Memory B cell (primary cell): ENCODE results near the gene RIPK3.

Experiments
- ATAC-seq: fragments of 150-1000 bp; cut with Tn5 transposase; 2 replicates; pipeline ENCODE4 v1.10.0; 2021; ENCODE audit warnings: low read depth, mild to moderate bottlenecking, moderate library complexity
- DNase-seq, 2 donors: peaks; one replicate each; pipeline ENCODE4 v3.0.0; 2022; ENCODE audit warnings: low spot score in 2 of 2
- H3K27ac Mint-ChIP-seq: one replicate; pipeline ENCODE4 v1.8.0; 2022; ENCODE audit warnings: mild to moderate bottlenecking, moderate library complexity, mixed read lengths
- H3K27me3 Mint-ChIP-seq: one replicate; pipeline ENCODE4 v1.8.0; 2022; ENCODE audit warnings: mixed read lengths
- H3K36me3 Mint-ChIP-seq: one replicate; pipeline ENCODE4 v1.8.0; 2022; ENCODE audit warnings: mild to moderate bottlenecking, mixed read lengths
- H3K4me1 Mint-ChIP-seq: one replicate; pipeline ENCODE4 v1.8.0; 2022; ENCODE audit warnings: mixed read lengths
- H3K4me3 Mint-ChIP-seq: one replicate; pipeline ENCODE4 v1.8.0; 2022; ENCODE audit warnings: mild to moderate bottlenecking, moderate library complexity, mixed read lengths
- H3K9me3 Mint-ChIP-seq: one replicate; pipeline ENCODE4 v1.8.0; 2022; ENCODE audit warnings: mixed read lengths

The RIPK3 gene

GRCh38 chr14:24300326-24300980 lies 39.3 kb downstream of the RIPK3 start:
- H3K4me1 Mint-ChIP-seq: peaks cover 36% of the 10 kb centered on the region
- H3K36me3 Mint-ChIP-seq: peaks cover 34% of the 10 kb centered on the region
- ATAC-seq (no peak), DNase-seq (no peak)
- peak overlapping the region; percentile 94 for H3K27ac Mint-ChIP-seq
- H3K27me3 Mint-ChIP-seq: no peaks in the 10 kb centered on the region
- peak overlapping the region; percentile 91 for H3K4me3 Mint-ChIP-seq
- no peaks in the 10 kb centered on the region for H3K9me3 Mint-ChIP-seq

GRCh38 chr14:24299255-24300191 lies 40.3 kb downstream of the RIPK3 start, which contains the start of the genes DHRS1 and NOP9:
TSS of gene DHRS1 (minus strand) at chr14:24299780. CDS start at chr14:24299106, 674 bp downstream.
TSS of gene NOP9 (plus strand) at chr14:24299850. CDS start at chr14:24299955, 105 bp downstream.
- Mint-ChIP-seq H3K4me3 (peak within 1 kb of the TSS; percentile 91), H3K27ac (peak within 1 kb of the TSS; percentile 94), H3K27me3 (no peaks in the 10 kb centered on the region), H3K36me3 (peaks cover 29% of the 10 kb centered on the region), H3K9me3 (no peaks in the 10 kb centered on the region), H3K4me1 (peaks cover 36% of the 10 kb centered on the region)
- peak; percentile 88 to 97 for DNase-seq
- ATAC-seq: peak; percentile 84

- Mint-ChIP-seq H3K4me1 (peaks cover 36% of the 10 kb centered on the region), H3K27ac (peak overlapping the region; percentile 94), H3K27me3 (no peaks in the 10 kb centered on the region), H3K36me3 (peaks cover 26% of the 10 kb centered on the region), H3K4me3 (peak overlapping the region; percentile 91), H3K9me3 (no peaks in the 10 kb centered on the region)
- no peak for ATAC-seq
- DNase-seq: no peak
These were observed 40.9 kb downstream of the RIPK3 start for GRCh38 chr14:24298892-24299254.

- Mint-ChIP-seq H3K27me3 (no peaks in the 10 kb centered on the region), H3K4me1 (peaks cover 36% of the 10 kb centered on the region), H3K9me3 (no peaks in the 10 kb centered on the region), H3K27ac (peak overlapping the region; percentile 83), H3K36me3 (peaks cover 22% of the 10 kb centered on the region), H3K4me3 (no peak overlapping the region)
- ATAC-seq: no peak
- no peak for DNase-seq
These were observed 42.4 kb downstream of the RIPK3 start for GRCh38 chr14:24297190-24297964.

DNA sequence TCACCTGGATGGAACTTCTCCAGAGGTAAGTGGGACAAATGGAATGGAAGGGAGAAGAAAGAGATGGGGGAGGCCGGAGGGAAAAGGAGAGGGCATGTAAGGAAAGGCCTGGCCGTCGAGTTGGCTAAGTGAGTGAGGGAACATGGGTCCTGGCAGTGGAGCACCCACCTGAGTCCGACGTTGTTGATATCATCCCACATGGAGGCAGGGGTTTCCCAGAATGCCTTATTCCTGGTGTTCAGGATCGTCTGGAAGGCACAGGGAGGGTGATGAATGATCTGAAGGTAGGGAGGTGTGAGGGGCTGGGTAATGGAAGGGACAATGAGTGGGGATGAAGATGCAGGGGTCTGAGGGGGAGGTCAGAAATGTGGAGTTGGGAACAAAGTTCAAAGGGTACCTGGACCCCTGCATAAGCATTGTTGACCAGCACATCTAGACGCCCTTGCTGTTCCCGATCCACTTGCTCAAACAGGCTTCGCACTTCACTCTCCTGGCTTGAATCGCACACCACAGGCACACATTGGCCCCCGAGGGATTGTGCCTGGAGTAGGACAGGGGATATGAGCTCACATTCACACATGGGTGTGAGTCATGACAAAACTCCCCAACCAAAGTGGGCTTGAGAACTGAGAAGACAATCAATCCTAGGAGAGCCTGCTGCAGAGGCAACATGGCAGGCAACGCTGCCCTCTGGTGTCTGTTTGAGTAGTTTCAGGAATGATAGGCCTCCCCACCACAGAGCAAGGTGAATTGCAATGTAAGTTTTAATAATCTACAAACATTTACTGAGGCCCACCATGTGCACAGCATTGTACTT lies 43.2 kb downstream of the RIPK3 start:
- ATAC-seq: peak; percentile 67
- Mint-ChIP-seq H3K4me1 (peaks cover 36% of the 10 kb centered on the region), H3K4me3 (no peak overlapping the region), H3K27me3 (no peaks in the 10 kb centered on the region), H3K27ac (peak overlapping the region; percentile 83), H3K36me3 (peaks cover 22% of the 10 kb centered on the region), H3K9me3 (no peaks in the 10 kb centered on the region)
- peak; percentile 65 to 71 for DNase-seq

GRCh38 chr14:24293525-24293924 lies 46.3 kb downstream of the RIPK3 start:
- H3K36me3 Mint-ChIP-seq: peaks cover 32% of the 10 kb centered on the region
- ATAC-seq (no peak), DNase-seq (no peak)
- H3K9me3 Mint-ChIP-seq: no peaks in the 10 kb centered on the region
- peaks cover 26% of the 10 kb centered on the region for H3K4me1 Mint-ChIP-seq
- H3K27ac Mint-ChIP-seq: no peak overlapping the region
- H3K27me3 Mint-ChIP-seq: no peaks in the 10 kb centered on the region
- no peak overlapping the region for H3K4me3 Mint-ChIP-seq

- peaks cover 19% of the 10 kb centered on the region for H3K4me1 Mint-ChIP-seq
- no peaks in the 10 kb centered on the region for H3K9me3 Mint-ChIP-seq
- DNase-seq (no peak), ATAC-seq (no peak)
- peaks cover 32% of the 10 kb centered on the region for H3K36me3 Mint-ChIP-seq
- H3K4me3 Mint-ChIP-seq: no peak overlapping the region
- no peaks in the 10 kb centered on the region for H3K27me3 Mint-ChIP-seq
- no peak overlapping the region for H3K27ac Mint-ChIP-seq
These were observed 47.5 kb downstream of the RIPK3 start for GRCh38 chr14:24292118-24292807.

DNA sequence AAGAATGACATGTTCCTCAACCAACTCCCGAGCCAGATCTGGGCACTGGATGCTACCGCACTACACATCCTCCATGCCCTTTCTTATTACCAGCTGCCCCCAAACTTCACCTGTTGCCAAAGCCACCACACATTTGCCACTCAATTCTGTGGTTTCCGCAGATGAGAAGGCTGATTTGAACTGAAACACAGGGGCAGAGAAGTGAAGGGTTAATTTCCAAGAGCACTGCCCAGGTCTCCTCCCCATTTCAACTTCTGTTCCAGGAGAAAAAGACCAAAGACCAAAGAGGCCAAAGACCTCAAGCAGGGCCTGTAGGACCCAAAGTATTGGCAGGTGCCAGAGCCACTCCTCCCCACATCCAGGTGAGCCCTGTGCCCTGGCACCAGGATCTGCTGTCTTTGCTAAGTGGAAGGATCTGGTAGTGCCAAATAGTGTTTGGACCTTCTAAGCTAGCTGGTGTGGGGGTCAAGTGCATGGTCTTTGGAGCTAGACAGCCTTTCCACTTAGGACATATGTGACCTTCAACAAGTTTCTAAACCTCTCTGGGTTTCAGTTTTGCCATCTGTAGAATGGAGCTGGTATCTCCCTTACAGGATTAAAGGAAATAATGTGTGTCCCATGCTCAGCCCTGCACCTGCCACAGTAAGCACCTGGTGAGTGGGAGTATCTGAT lies 48.2 kb downstream of the RIPK3 start:
- DNase-seq (no peak), ATAC-seq (no peak)
- Mint-ChIP-seq H3K36me3 (peaks cover 31% of the 10 kb centered on the region), H3K9me3 (no peaks in the 10 kb centered on the region), H3K27ac (no peak overlapping the region), H3K4me1 (peaks cover 12% of the 10 kb centered on the region), H3K27me3 (no peaks in the 10 kb centered on the region), H3K4me3 (no peak overlapping the region)

DNA sequence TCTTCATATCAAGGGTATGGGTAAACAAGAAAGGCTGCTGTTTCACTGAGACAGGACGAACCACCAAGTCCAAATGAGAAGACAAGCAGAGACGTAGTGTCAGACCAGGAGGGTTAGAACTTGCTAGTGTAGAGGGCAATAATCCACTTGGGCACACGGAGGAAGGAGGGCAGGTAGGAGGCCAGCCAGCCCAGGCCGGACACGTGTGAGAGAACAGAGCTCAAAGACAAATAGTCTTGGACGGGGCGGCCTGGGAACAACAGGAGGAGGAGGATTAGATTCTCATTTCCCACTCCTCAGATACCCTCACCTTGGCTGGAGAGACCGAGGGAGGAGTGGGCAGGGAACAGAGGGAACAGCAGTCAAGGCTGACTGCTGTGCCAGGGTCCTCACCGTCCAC lies 49.0 kb downstream of the RIPK3 start:
- Mint-ChIP-seq H3K36me3 (peaks cover 23% of the 10 kb centered on the region), H3K27ac (peak overlapping the region; percentile 68), H3K4me1 (peaks cover 7% of the 10 kb centered on the region), H3K4me3 (no peak overlapping the region), H3K27me3 (no peaks in the 10 kb centered on the region), H3K9me3 (no peaks in the 10 kb centered on the region)
- no peak for ATAC-seq
- no peak for DNase-seq

GRCh38 chr14:24289649-24290280 lies 50.0 kb downstream of the RIPK3 start:
- H3K4me1 Mint-ChIP-seq: peaks cover 7% of the 10 kb centered on the region
- no peaks in the 10 kb centered on the region for H3K27me3 Mint-ChIP-seq
- H3K4me3 Mint-ChIP-seq: no peak overlapping the region
- ATAC-seq (peak; percentile 80), DNase-seq (no peak)
- no peaks in the 10 kb centered on the region for H3K9me3 Mint-ChIP-seq
- no peak overlapping the region for H3K27ac Mint-ChIP-seq
- peaks cover 19% of the 10 kb centered on the region for H3K36me3 Mint-ChIP-seq

DNA sequence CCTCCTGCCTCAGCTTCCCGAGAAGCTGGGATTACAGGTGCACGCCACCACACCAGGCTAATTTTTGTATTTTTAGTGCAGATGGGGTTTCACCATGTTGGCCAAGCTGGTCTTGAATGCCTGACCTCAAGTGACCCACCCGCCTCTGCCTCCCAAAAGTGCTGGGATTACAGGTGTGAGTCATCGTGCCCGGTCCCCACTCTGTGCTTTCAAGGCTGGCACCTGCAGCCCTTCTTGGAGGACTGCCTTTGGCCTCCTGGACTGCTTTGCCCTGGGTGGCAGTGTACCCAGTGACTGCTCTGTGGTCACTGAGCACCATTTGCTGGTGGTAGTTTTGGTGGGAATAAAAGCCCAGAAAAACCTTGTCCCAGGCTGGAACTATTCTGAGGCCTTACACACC lies 52.8 kb downstream of the RIPK3 start:
- peaks cover 11% of the 10 kb centered on the region for H3K36me3 Mint-ChIP-seq
- H3K9me3 Mint-ChIP-seq: no peaks in the 10 kb centered on the region
- DNase-seq (no peak), ATAC-seq (no peak)
- no peaks in the 10 kb centered on the region for H3K27me3 Mint-ChIP-seq
- H3K4me3 Mint-ChIP-seq: no peak overlapping the region
- no peak overlapping the region for H3K27ac Mint-ChIP-seq
- H3K4me1 Mint-ChIP-seq: peaks cover 11% of the 10 kb centered on the region
